Neutrophil (primary cell): ENCODE measurements around the gene MESP2.
A peak's percentile ranks its signal among the peaks of the same experiment; 100 is the strongest.

Experiments used
- H3K27ac ChIP-seq: fragments of 200-600 bp; sonication (generic); 2 replicates; pipeline ENCODE4 v1.5.1; 2016; ENCODE audit warnings: mild to moderate bottlenecking, moderate library complexity
- H3K27me3 ChIP-seq: fragments of 200-600 bp; sonication (generic); 2 replicates; pipeline ENCODE4 v1.6.0; 2016; ENCODE audit warnings: mild to moderate bottlenecking
- H3K36me3 ChIP-seq: fragments of 200-600 bp; sonication (generic); 2 replicates; pipeline ENCODE4 v1.5.1; 2017
- H3K4me1 ChIP-seq, 2 experiments: fragments of 200-600 bp in 1 of 2; sonication (generic) in 1 of 2; 1 replicate in 1 of 2; 2 replicates in 1 of 2; pipeline versions ENCODE4 v1.5.1 to v1.6.1; 2013 to 2016; ENCODE audit warnings: low read depth in 1 of 2, low read length in 1 of 2, mild to moderate bottlenecking in 1 of 2, moderate library complexity in 1 of 2; ENCODE audit not compliant: control insufficient read depth in 1 of 2, insufficient read depth in 1 of 2
- H3K4me3 ChIP-seq, 2 experiments: fragments of 200-600 bp in 1 of 2; sonication (generic) in 1 of 2; 1 replicate in 1 of 2; 2 replicates in 1 of 2; pipeline ENCODE4 v1.5.1; 2013 to 2016; ENCODE audit warnings: low read depth in 1 of 2, low read length in 1 of 2, mild to moderate bottlenecking in 1 of 2, moderate library complexity in 1 of 2
- H3K9me3 ChIP-seq: fragments of 200-600 bp; sonication (generic); 2 replicates; pipeline ENCODE4 v1.5.1; 2016
- CTCF ChIP-seq: fragments of 200-600 bp; sonication (generic); IDR thresholded peaks from 2 replicates; pipeline ENCODE4 v1.5.1; 2016; ENCODE audit warnings: antibody characterized with exemption

Gene MESP2

DNA sequence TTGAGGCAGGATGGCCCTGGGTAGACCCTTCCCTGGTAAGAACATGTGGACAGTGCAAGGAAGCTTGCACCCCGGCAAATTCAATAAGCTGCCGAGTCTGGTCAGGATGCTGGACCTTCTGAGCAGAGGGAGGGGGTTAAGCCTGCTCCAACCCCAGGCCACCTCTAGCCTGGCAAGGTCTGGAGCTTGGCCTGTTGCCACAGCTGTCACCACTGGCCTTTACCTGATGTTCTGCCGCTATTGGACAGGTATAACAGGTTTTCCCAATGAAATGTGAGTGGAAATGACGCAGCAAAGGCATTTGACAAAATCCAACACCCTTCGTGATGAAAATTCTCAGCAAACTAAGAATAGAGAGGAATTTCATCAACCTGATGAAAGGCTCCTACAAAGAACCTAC is 24.4 kb upstream of the MESP2 start:
- Histone ChIP-seq H3K27ac (no peak overlapping the region), H3K36me3 (no peaks in the 10 kb centered on the region), H3K27me3 (peaks cover 50% of the 10 kb centered on the region), H3K9me3 (no peaks in the 10 kb centered on the region), H3K4me3 (peak overlapping the region in 1 of 2 experiments; percentile 63), H3K4me1 (peaks cover 14 to 18% of the 10 kb centered on the region in 2 experiments)
- no peak for TF ChIP-seq CTCF

GRCh38 chr15:89753855-89754254 is 22.3 kb upstream of the MESP2 start:
- Histone ChIP-seq H3K27me3 (peaks cover 34% of the 10 kb centered on the region), H3K36me3 (no peaks in the 10 kb centered on the region), H3K4me1 (peaks cover 14 to 18% of the 10 kb centered on the region in 2 experiments), H3K9me3 (no peaks in the 10 kb centered on the region), H3K27ac (no peak overlapping the region), H3K4me3 (no peak overlapping the region)
- no peak for TF ChIP-seq CTCF

DNA sequence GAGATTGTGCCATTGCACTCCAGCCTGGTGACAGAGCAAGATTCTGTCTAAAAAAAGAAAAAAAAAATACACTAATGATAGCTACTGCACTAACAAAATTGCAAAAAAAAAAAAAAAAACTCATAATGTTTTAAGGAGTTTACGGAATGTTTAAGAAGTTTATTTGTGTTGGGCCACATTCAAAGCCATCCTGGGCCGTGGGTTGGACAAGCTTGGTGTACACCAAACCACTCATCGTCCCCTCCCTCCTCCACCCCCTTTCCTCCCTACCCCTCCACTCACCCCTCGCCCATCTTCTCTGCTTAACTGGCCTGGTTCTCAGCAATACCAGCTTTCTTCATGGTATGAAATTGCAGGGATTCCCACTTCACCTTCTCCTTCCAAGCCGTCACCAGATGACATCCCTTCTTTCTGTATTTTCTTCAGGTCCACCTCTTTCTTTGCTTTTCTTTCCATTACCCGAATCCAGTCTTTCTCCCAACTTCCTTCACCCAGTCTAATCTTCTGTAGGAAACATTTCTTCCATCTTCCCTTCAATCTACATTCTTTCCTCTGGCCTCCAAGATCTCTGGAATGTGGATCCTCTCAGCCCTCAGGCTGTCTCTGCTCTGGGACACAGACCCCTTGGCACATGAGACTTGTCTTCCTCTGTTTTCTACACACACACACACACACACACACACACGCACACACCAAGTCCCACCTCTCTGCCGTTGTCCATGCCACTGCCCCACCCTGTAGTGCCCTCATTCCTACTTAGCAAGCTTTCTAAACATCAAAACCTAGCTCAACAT is 21.6 kb upstream of the MESP2 start:
- Histone ChIP-seq H3K9me3 (no peaks in the 10 kb centered on the region), H3K27ac (no peak overlapping the region), H3K36me3 (no peaks in the 10 kb centered on the region), H3K27me3 (peaks cover 27% of the 10 kb centered on the region), H3K4me1 (peaks cover 14 to 18% of the 10 kb centered on the region in 2 experiments), H3K4me3 (no peak overlapping the region)
- no peak for TF ChIP-seq CTCF

- no peaks in the 10 kb centered on the region for H3K9me3 ChIP-seq
- H3K4me1 ChIP-seq, result peaks cover 12 to 14% of the 10 kb centered on the region in 2 experiments
- H3K27me3 ChIP-seq, result peaks cover 16% of the 10 kb centered on the region
- H3K4me3 ChIP-seq, result no peak overlapping the region
- no peak overlapping the region for H3K27ac ChIP-seq
- no peak for TF ChIP-seq CTCF
- no peaks in the 10 kb centered on the region for H3K36me3 ChIP-seq
Observed at GRCh38 chr15:89755701-89756100, 20.4 kb upstream of the MESP2 start.

DNA sequence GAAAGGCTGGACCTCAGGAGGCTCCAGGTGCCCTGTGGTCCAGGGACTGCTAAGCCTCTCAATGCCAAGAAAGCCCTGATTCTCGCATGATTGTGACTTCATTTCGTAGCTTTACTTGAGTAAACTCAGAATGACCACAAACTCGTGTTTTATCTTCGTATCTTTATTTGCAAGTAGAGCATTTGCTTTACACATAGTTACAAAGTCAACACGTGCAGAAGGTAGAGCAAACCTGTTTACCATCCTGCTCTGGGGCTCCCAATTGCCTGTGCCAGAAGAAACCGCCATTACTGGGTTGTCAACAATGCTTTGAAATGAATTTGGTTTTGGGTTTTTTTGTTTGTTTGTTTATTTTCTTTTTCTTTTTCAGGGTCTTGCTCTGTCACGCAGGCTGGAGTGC is 19.2 kb upstream of the MESP2 start:
- Histone ChIP-seq H3K27ac (no peak overlapping the region), H3K27me3 (peaks cover 8% of the 10 kb centered on the region), H3K4me3 (no peak overlapping the region), H3K9me3 (no peaks in the 10 kb centered on the region), H3K4me1 (peaks cover 8 to 10% of the 10 kb centered on the region in 2 experiments), H3K36me3 (no peaks in the 10 kb centered on the region)
- TF ChIP-seq CTCF, result no peak
